SK-N-SH (cell line): ENCODE results near the gene CFAP57. TPM values are rescaled to one million over a fixed set of nuclear protein-coding genes. Genes with fewer than 3 reads are reported as not detected.
A peak's percentile ranks its signal among the peaks of the same experiment; 100 is the strongest.

Source experiments
- CTCF ChIA-PET: fragments of 300-600, 350-600 bp; formaldehyde crosslinking; extraction: SDS; loops from one replicate; lab custom pipeline; 2021; lab: Yijun Ruan, JAX
- POLR2A ChIA-PET: fragments of 350-600 bp; sonication (Branson Sonifier 250); formaldehyde crosslinking; extraction: SDS; loops from one replicate; lab custom pipeline; 2020; ENCODE audit warnings: antibody characterized with exemption, inconsistent platforms; lab: Yijun Ruan, JAX
- DNase-seq: peaks from one replicate; pipeline ENCODE4 v3.0.0; 2012
- H2AFZ ChIP-seq: fragments of 200-600 bp; sonication (generic); 2 replicates; pipeline ENCODE4 v1.8.1; 2016; ENCODE audit warnings: antibody characterized with exemption, mild to moderate bottlenecking, low read depth
- H3F3A ChIP-seq: fragments of 200-600 bp; sonication (generic); replicated peaks from 2 replicates; pipeline ENCODE3; 2016; ENCODE audit warnings: antibody characterized with exemption, mild to moderate bottlenecking; ENCODE audit not compliant: insufficient read depth
- H3K27ac ChIP-seq, 2 experiments: fragments of 200-500 bp in 1 of 2; fragments of 200-600 bp in 1 of 2; sonication (Bioruptor generic) in 1 of 2; sonication (generic), shearing (Covaris generic) in 1 of 2; 2 replicates each; pipeline versions ENCODE4 v1.5.1 to v1.6.1; 2014 to 2016; ENCODE audit warnings: low read depth in 2 of 2, inconsistent platforms in 1 of 2, low read length in 1 of 2, mild to moderate bottlenecking in 1 of 2, mixed read lengths in 1 of 2
- H3K27me3 ChIP-seq: fragments of 200-600 bp; sonication (generic), shearing (Covaris generic); 2 replicates; pipeline ENCODE4 v1.6.1; 2016; ENCODE audit warnings: mixed run types; ENCODE audit not compliant: insufficient read depth
- H3K36me3 ChIP-seq, 2 experiments: fragments of 200-500 bp in 1 of 2; fragments of 200-600 bp in 1 of 2; sonication (Bioruptor generic) in 1 of 2; sonication (generic) in 1 of 2; replicated peaks in 1 of 2; 2 replicates each; pipeline versions ENCODE3 to v1.5.1; 2014 to 2016; ENCODE audit warnings: low read length in 1 of 2, mild to moderate bottlenecking in 1 of 2; ENCODE audit not compliant: insufficient read depth in 2 of 2, control insufficient read depth in 1 of 2
- H3K4me1 ChIP-seq, 2 experiments: fragments of 200-500 bp in 1 of 2; fragments of 200-600 bp in 1 of 2; sonication (Bioruptor generic) in 1 of 2; sonication (generic), shearing (Covaris generic) in 1 of 2; 2 replicates each; pipeline versions ENCODE4 v1.5.1 to v1.6.1; 2014 to 2016; ENCODE audit warnings: low read depth in 1 of 2, low read length in 1 of 2, mixed run types in 1 of 2; ENCODE audit not compliant: insufficient read depth in 2 of 2, control insufficient read depth in 1 of 2
- H3K4me2 ChIP-seq: fragments of 200-600 bp; sonication (generic), shearing (Covaris generic); 2 replicates; pipeline ENCODE4 v1.6.1; 2017; ENCODE audit warnings: mixed run types
- H3K4me3 ChIP-seq, 2 experiments: fragments of 200-500 bp in 1 of 2; fragments of 200-600 bp in 1 of 2; sonication (Bioruptor generic) in 1 of 2; sonication (generic), shearing (Covaris generic) in 1 of 2; 2 replicates each; pipeline versions ENCODE4 v1.5.1 to v1.8.1; 2014 to 2016; ENCODE audit warnings: low read depth in 2 of 2, inconsistent platforms in 1 of 2, low read length in 1 of 2, mild to moderate bottlenecking in 1 of 2, mixed read lengths in 1 of 2, moderate library complexity in 1 of 2
- H3K79me2 ChIP-seq: fragments of 200-600 bp; sonication (generic); 2 replicates; pipeline ENCODE4 v1.8.1; 2017; ENCODE audit warnings: mild to moderate bottlenecking; ENCODE audit not compliant: insufficient read depth
- H3K9ac ChIP-seq: fragments of 200-600 bp; sonication (generic); 2 replicates; pipeline ENCODE4 v1.6.1; 2017; ENCODE audit warnings: mixed run types
- H3K9me2 ChIP-seq: fragments of 200-600 bp; sonication (generic); 2 replicates; pipeline ENCODE4 v1.6.1; 2017; ENCODE audit warnings: mixed run types
- H3K9me3 ChIP-seq: fragments of 200-600 bp; sonication (generic); 2 replicates; pipeline ENCODE4 v1.6.1; 2017; ENCODE audit warnings: mixed run types, mild to moderate bottlenecking, moderate library complexity
- H4K20me1 ChIP-seq: fragments of 200-600 bp; sonication (generic); 2 replicates; pipeline ENCODE4 v1.6.1; 2017; ENCODE audit warnings: mild to moderate bottlenecking, mixed run types; ENCODE audit not compliant: insufficient read depth
- CTCF ChIP-seq: fragments of 200-600 bp; sonication (generic); IDR thresholded peaks from 2 replicates; pipeline ENCODE4 v1.6.1; 2017; ENCODE audit warnings: antibody characterized with exemption, mild to moderate bottlenecking, moderate library complexity
- EZH2phosphoT487 ChIP-seq: fragments of 200-600 bp; sonication (generic); IDR thresholded peaks from 2 replicates; pipeline ENCODE4 v1.6.1; 2017; ENCODE audit warnings: low read depth, mixed run types, mild to moderate bottlenecking, antibody characterized with exemption, moderate library complexity, borderline replicate concordance
- FOSL2 ChIP-seq: IDR thresholded peaks from 2 replicates; pipeline ENCODE4 v1.4.0; 2012; ENCODE audit warnings: low read depth, mild to moderate bottlenecking, moderate library complexity, borderline replicate concordance
- FOXJ3 ChIP-seq: sonication (generic); formaldehyde crosslinking; IDR thresholded peaks from 2 replicates; pipeline ENCODE4 v1.5.1; 2020; ENCODE audit warnings: mild to moderate bottlenecking, missing genetic modification reagents
- MEF2A ChIP-seq: IDR thresholded peaks from 2 replicates; pipeline ENCODE4 v1.4.0; 2012; ENCODE audit warnings: low read depth, borderline replicate concordance
- MXI1 ChIP-seq: IDR thresholded peaks from 2 replicates; pipeline ENCODE4 v1.6.1; 2012; ENCODE audit warnings: mild to moderate bottlenecking, low read depth, low read length, improper control_type of control experiment
- NRF1 ChIP-seq: IDR thresholded peaks from 2 replicates; pipeline ENCODE4 v1.6.1; 2012; ENCODE audit warnings: low read depth, mild to moderate bottlenecking, low read length
- PBX3 ChIP-seq: IDR thresholded peaks from 2 replicates; pipeline ENCODE4; 2012
- RCOR1 ChIP-seq: fragments of 150-350 bp; IDR thresholded peaks from 2 replicates; pipeline ENCODE4 v1.6.1; 2017; ENCODE audit warnings: antibody characterized with exemption, low read length
- SIN3A ChIP-seq: IDR thresholded peaks from 2 replicates; pipeline ENCODE4 v1.6.1; 2012; ENCODE audit warnings: low read depth, mild to moderate bottlenecking, low read length, moderate library complexity, borderline replicate concordance
- TAF1 ChIP-seq: IDR thresholded peaks from 2 replicates; pipeline ENCODE4 v1.6.1; 2012; ENCODE audit warnings: low read depth, mild to moderate bottlenecking, low read length, moderate library complexity, borderline replicate concordance
- TEAD4 ChIP-seq: IDR thresholded peaks from 2 replicates; pipeline ENCODE4 v1.4.0; 2012; ENCODE audit warnings: mild to moderate bottlenecking, borderline replicate concordance; ENCODE audit not compliant: insufficient read depth
- WGBS: methylation state at CpG from one replicate; pipeline ENCODE4 v1.1.6; 2017; ENCODE audit warnings: low lambda C conversion rate; 5-methylcytosine and 5-hydroxymethylcytosine counted together
- polyA plus RNA-seq, 3 experiments: library from polyadenylated mRNA; depleted of rRNA; stranded (reverse); fragments of >200 nt; gene quantifications; 2 replicates each; pipeline ENCODE4 v1.2.3, GENCODE V29; 2012

Gene CFAP57
- polyA plus RNA-seq, 1 of the 3 experiments (the other 2 are of a cell fraction) = 0.36 TPM

GRCh38 chr1:43171876-43172526 lies at the start of gene CFAP57, which contains the start of gene EBNA1BP2 (continued):
- TF ChIP-seq PBX3 (peak; percentile 12; the same call in 1 of the 2 replicates), RCOR1 (no peak), TAF1 (peak; percentile 69), FOXJ3 (CRISPR knock-in tag) (no peak), NRF1 (no peak), MXI1 (peak; percentile 100), CTCF (no peak), EZH2phosphoT487 (no peak), FOSL2 (no peak)

GRCh38 chr1:43123031-43123430 lies 49.1 kb upstream of the CFAP57 start:
- ChIA-PET POLR2A (no interaction called here), CTCF (no interaction called here)
- H3K9ac ChIP-seq = no peak overlapping the region
- no peaks in the 10 kb centered on the region for H3K4me1 ChIP-seq
- no peaks in the 10 kb centered on the region for H4K20me1 ChIP-seq
- no peak overlapping the region for H3K4me3 ChIP-seq
- no peak overlapping the region for H3K4me2 ChIP-seq
- DNase-seq = no peak
- H3F3A ChIP-seq = no peaks in the 10 kb centered on the region
- no peak overlapping the region for H2AFZ ChIP-seq
- H3K36me3 ChIP-seq = no peaks in the 10 kb centered on the region
- H3K9me2 ChIP-seq = no peaks in the 10 kb centered on the region
- H3K27me3 ChIP-seq = no peaks in the 10 kb centered on the region; the same call in 1 of the 2 replicates
- no peak overlapping the region for H3K27ac ChIP-seq
- H3K9me3 ChIP-seq = no peaks in the 10 kb centered on the region
- no peaks in the 10 kb centered on the region for H3K79me2 ChIP-seq
- TF ChIP-seq CTCF (no peak), TEAD4 (no peak), SIN3A (no peak), MEF2A (no peak), RCOR1 (no peak), EZH2phosphoT487 (no peak), FOSL2 (no peak)
- 74% methylated on average over 1 of the region's 1 CpG for WGBS
